CD4-positive, alpha-beta T cell treated with Interferon gamma for 1 hour (primary cell): ENCODE results near the gene MRPL10.

Experiments
- DNase-seq: peaks from one replicate; pipeline ENCODE4 v3.0.0-alpha.2; 2020

Gene MRPL10

GRCh38 chr17:47857551-47858455 lies 26.5 kb upstream of the MRPL10 start:
- no peak for DNase-seq

- no peak for DNase-seq
Measured at GRCh38 chr17:47856830-47857229, 25.5 kb upstream of the MRPL10 start.

- no peak for DNase-seq
Measured at GRCh38 chr17:47855737-47856136, 24.4 kb upstream of the MRPL10 start.

- DNase-seq = no peak
Measured at GRCh38 chr17:47853616-47854015, 22.3 kb upstream of the MRPL10 start.

- no peak for DNase-seq
Measured at GRCh38 chr17:47852113-47852949, 21.0 kb upstream of the MRPL10 start.

- DNase-seq = no peak
Measured at GRCh38 chr17:47851764-47852112, 20.4 kb upstream of the MRPL10 start.

- peak; percentile 46 for DNase-seq
Measured at GRCh38 chr17:47850692-47851573, 19.6 kb upstream of the MRPL10 start, which contains the start of gene SP6. TSS of gene SP6 (minus strand) at chr17:47851163. CDS start at chr17:47848429, 2,734 bp downstream.

- DNase-seq = no peak
Measured at GRCh38 chr17:47850373-47850691, 19.0 kb upstream of the MRPL10 start.

- DNase-seq = no peak
Measured at GRCh38 chr17:47848198-47848513, 16.8 kb upstream of the MRPL10 start.

- peak; percentile 23 for DNase-seq
Measured at GRCh38 chr17:47847341-47848197, 16.2 kb upstream of the MRPL10 start.

- no peak for DNase-seq
Measured at GRCh38 chr17:47846716-47847340, 15.5 kb upstream of the MRPL10 start.

- DNase-seq = no peak
Measured at GRCh38 chr17:47845716-47846075, 14.4 kb upstream of the MRPL10 start.

- DNase-seq = no peak
Measured at GRCh38 chr17:47844814-47845715, 13.7 kb upstream of the MRPL10 start.

- no peak for DNase-seq
Measured at GRCh38 chr17:47844227-47844626, 12.9 kb upstream of the MRPL10 start.

GRCh38 chr17:47843391-47843730 lies 12.0 kb upstream of the MRPL10 start:
- DNase-seq = no peak

- DNase-seq = no peak
Measured at GRCh38 chr17:47841488-47842291, 10.3 kb upstream of the MRPL10 start.

- DNase-seq = peak; percentile 85
Measured at GRCh38 chr17:47840742-47841487, 9.6 kb upstream of the MRPL10 start, which contains the start of gene SCRN2. TSS of gene SCRN2 (minus strand) at chr17:47841273. CDS start at chr17:47840843, 430 bp downstream.

- no peak for DNase-seq
Measured at GRCh38 chr17:47840001-47840741, 8.8 kb upstream of the MRPL10 start.
